Brain microvascular endothelial cell (primary cell): Measurements from ENCODE around the gene HAL.

Source experiments
- DNase-seq: peaks from one replicate; pipeline ENCODE4 v3.0.0-alpha.2; 2020
- H3K27ac ChIP-seq: fragments of 250-450 bp; sonication (Bioruptor Pico); 2 replicates; pipeline ENCODE4 v1.5.1; 2020; ENCODE audit warnings: mild to moderate bottlenecking, moderate library complexity
- H3K27me3 ChIP-seq: fragments of 250-450 bp; sonication (Bioruptor Pico); replicated peaks from 2 replicates; pipeline ENCODE4 v1.5.1; 2020; ENCODE audit warnings: mild to moderate bottlenecking
- H3K36me3 ChIP-seq: fragments of 250-450 bp; sonication (Bioruptor Pico); replicated peaks from 2 replicates; pipeline ENCODE4 v1.5.1; 2020; ENCODE audit warnings: mild to moderate bottlenecking
- H3K4me3 ChIP-seq: 2 replicates; pipeline ENCODE4 v1.5.1; 2011; ENCODE audit warnings: low read depth, mild to moderate bottlenecking, control low read depth, low read length, moderate library complexity
- in situ Hi-C: cut with HindIII; loops from 2 replicates; pipeline ENCODE4 v1.10.0; 2017; ENCODE audit warnings: low sequenced_read_pairs, low pct_ligation_motif_present
- TF ChIP-seq, protein P1 (sequence below): IDR thresholded peaks from 2 replicates; pipeline ENCODE4 v1.5.1; 2011; ENCODE audit warnings: low read depth, mild to moderate bottlenecking, moderate library complexity, low read length, control low read depth, inconsistent platforms; ENCODE audit errors: missing control alignments

HAL gene

DNA sequence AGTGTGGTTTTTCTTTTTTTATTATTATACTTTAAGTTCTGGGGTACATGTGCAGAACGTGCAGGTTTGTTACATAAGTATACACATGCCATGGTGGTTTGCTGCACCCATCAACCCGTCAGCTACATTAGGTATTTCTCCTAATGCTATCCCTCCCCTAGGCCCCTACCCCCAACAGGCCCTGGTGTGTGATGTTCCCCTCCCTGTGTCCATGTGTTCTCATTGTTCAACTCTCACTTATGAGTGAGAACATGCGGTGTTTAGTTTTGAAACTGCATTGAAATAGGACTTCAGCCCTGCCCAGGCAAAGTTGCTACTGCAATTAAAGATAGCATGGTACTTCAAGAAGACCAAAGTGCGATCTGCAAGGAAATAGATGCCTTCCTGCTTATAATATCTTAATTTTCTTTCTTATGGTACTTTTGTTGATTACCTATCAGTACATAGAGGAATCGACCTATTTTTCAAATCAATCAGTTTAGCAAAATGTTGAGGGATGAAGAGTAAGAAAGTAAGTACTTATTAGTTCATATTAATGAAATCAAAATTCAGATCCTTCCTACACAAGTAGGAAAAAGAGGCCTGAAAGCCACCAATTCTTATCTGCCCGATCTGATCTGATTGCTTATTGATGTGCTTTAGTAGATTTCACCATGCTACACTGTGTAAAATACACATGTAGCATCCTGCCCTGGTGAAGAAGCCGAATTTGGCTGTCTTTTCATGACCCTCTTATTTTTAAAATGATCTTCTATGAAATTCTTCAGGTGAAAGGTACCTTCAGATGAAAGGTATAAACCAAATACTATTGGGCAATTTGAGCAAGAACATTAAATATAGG lies 37.6 kb upstream of the HAL start:
- Histone ChIP-seq H3K4me3 (no peak overlapping the region), H3K36me3 (no peaks in the 10 kb centered on the region), H3K27ac (no peak overlapping the region), H3K27me3 (no peaks in the 10 kb centered on the region)
- TF ChIP-seq, protein P1, sequence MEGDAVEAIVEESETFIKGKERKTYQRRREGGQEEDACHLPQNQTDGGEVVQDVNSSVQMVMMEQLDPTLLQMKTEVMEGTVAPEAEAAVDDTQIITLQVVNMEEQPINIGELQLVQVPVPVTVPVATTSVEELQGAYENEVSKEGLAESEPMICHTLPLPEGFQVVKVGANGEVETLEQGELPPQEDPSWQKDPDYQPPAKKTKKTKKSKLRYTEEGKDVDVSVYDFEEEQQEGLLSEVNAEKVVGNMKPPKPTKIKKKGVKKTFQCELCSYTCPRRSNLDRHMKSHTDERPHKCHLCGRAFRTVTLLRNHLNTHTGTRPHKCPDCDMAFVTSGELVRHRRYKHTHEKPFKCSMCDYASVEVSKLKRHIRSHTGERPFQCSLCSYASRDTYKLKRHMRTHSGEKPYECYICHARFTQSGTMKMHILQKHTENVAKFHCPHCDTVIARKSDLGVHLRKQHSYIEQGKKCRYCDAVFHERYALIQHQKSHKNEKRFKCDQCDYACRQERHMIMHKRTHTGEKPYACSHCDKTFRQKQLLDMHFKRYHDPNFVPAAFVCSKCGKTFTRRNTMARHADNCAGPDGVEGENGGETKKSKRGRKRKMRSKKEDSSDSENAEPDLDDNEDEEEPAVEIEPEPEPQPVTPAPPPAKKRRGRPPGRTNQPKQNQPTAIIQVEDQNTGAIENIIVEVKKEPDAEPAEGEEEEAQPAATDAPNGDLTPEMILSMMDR = no peak
- DNase-seq = no peak
- in situ Hi-C loops = no loop called here

- TF ChIP-seq, protein P1 = no peak
- Histone ChIP-seq H3K36me3 (peaks cover 4% of the 10 kb centered on the region), H3K27me3 (no peaks in the 10 kb centered on the region), H3K4me3 (no peak overlapping the region), H3K27ac (no peak overlapping the region)
- DNase-seq = no peak
- in situ Hi-C loops = no loop called here
Observed at GRCh38 chr12:96029826-96030225, 33.7 kb upstream of the HAL start.

- H3K27me3 ChIP-seq = no peaks in the 10 kb centered on the region
- no peak overlapping the region for H3K4me3 ChIP-seq
- H3K27ac ChIP-seq = no peak overlapping the region
- in situ Hi-C loops = no loop called here
- TF ChIP-seq, protein P1 = no peak
- H3K36me3 ChIP-seq = peaks cover 5% of the 10 kb centered on the region
- no peak for DNase-seq
Observed at GRCh38 chr12:96028538-96028937, 32.4 kb upstream of the HAL start.

DNA sequence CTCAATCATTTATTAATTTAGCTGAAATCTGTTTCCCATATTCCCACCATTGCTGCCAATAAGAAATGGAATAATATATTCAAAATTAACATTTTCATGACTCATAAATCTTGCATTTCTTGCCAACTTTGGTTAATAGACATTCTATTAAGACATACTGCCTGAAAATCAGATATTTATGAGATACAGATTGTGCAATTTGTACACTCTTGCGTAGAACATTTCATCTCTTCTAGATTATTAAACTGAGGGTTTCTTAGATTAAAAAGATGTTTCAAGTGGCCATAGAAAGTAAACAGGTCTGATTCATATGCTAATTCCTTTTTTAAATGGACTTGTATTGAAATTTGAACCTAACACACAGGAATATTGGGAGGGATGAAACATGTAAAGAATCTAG lies 30.2 kb upstream of the HAL start:
- TF ChIP-seq, protein P1 = no peak
- peaks cover 13% of the 10 kb centered on the region for H3K36me3 ChIP-seq
- no peak overlapping the region for H3K27ac ChIP-seq
- in situ Hi-C loops = no loop called here
- no peaks in the 10 kb centered on the region for H3K27me3 ChIP-seq
- DNase-seq = no peak
- no peak overlapping the region for H3K4me3 ChIP-seq

GRCh38 chr12:96025518-96025917 lies 29.4 kb upstream of the HAL start:
- DNase-seq = no peak
- Histone ChIP-seq H3K27me3 (no peaks in the 10 kb centered on the region), H3K36me3 (peaks cover 13% of the 10 kb centered on the region), H3K27ac (no peak overlapping the region), H3K4me3 (no peak overlapping the region)
- in situ Hi-C loops = no loop called here
- TF ChIP-seq, protein P1 = no peak
